GM19467 (cell line): Measurements from ENCODE around the gene ARHGAP5.

Source experiments
- ATAC-seq: cut with Tn5 transposase; IDR thresholded peaks from one replicate; pipeline ENCODE4 v1.9.1; 2021; ENCODE audit warnings: mild to moderate bottlenecking, moderate library complexity; ENCODE audit not compliant: unreplicated experiment

ARHGAP5 gene, protein sequence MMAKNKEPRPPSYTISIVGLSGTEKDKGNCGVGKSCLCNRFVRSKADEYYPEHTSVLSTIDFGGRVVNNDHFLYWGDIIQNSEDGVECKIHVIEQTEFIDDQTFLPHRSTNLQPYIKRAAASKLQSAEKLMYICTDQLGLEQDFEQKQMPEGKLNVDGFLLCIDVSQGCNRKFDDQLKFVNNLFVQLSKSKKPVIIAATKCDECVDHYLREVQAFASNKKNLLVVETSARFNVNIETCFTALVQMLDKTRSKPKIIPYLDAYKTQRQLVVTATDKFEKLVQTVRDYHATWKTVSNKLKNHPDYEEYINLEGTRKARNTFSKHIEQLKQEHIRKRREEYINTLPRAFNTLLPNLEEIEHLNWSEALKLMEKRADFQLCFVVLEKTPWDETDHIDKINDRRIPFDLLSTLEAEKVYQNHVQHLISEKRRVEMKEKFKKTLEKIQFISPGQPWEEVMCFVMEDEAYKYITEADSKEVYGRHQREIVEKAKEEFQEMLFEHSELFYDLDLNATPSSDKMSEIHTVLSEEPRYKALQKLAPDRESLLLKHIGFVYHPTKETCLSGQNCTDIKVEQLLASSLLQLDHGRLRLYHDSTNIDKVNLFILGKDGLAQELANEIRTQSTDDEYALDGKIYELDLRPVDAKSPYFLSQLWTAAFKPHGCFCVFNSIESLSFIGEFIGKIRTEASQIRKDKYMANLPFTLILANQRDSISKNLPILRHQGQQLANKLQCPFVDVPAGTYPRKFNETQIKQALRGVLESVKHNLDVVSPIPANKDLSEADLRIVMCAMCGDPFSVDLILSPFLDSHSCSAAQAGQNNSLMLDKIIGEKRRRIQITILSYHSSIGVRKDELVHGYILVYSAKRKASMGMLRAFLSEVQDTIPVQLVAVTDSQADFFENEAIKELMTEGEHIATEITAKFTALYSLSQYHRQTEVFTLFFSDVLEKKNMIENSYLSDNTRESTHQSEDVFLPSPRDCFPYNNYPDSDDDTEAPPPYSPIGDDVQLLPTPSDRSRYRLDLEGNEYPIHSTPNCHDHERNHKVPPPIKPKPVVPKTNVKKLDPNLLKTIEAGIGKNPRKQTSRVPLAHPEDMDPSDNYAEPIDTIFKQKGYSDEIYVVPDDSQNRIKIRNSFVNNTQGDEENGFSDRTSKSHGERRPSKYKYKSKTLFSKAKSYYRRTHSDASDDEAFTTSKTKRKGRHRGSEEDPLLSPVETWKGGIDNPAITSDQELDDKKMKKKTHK (N-terminal part only)

DNA sequence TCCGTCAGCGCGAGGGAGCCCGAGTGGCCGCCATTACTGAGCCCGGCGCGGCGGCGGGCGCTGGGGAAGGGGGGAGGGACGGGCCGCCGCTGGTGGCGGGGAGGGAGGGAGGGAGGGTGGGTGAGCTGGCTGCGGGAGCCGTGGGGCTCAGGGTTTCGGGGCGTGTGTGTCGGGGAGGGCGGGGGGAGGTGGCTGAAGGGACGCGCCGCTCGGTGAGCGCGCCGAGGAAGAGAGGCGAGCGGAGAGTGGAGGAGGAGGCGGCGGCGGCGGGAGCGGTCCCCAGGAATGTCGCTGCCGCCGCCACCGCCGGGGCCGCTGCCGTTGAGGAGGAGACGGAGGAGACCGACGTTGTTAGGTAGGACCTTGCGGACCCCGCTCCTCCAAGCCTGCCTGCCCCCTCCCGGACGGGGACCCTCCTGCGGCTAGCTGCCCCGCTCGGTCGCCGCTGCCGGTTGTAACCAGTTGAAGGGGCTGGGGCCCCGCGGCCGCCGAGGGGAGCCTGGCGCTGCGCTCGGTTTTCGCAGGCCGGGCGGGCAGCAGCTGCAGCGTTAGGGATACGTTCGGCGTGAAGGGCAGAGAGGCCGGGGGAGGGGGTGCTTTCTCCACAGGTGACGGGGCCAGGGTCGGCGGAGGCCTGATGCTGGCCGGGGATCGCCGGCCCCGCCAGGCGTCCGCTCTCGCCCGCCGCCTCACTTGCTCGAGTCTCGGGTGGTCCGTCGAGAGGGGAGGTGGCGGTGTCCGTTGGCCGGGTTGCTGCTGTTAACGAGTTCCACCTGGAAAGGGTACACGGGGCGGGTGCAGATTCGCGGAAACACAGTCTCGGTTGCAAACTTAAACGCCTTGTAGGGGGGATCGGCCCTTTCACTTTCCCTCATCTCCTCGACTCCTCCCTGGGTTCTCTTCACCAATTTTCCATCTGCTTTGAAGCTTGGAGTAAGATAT is at the start of gene ARHGAP5:
TSS of gene ARHGAP5 (plus strand) at position 224 of the 942 bp plus-strand sequence. CDS start 13,366 bp downstream, outside the sequence.
- peak; percentile 34 for ATAC-seq

DNA sequence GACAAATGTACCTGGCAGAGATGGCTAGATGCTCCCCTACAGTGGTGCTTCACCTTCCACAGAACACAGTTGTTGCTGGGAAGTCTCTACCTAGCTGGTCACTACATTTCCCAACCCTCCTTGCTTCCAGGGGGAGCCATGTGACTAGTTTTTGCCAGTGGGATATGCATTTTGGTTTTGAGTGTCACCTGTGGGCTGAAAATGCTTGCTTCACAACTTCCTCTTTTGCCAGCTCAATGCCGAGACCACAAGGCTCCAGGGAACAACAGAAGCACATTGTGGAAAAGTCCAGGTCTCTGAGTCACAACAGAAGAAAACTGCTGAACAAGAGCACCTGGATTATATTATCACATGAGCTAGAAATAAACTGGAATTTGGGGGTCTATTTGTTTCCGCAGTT is 48.5 kb upstream of the ARHGAP5 start:
- no peak for ATAC-seq

DNA sequence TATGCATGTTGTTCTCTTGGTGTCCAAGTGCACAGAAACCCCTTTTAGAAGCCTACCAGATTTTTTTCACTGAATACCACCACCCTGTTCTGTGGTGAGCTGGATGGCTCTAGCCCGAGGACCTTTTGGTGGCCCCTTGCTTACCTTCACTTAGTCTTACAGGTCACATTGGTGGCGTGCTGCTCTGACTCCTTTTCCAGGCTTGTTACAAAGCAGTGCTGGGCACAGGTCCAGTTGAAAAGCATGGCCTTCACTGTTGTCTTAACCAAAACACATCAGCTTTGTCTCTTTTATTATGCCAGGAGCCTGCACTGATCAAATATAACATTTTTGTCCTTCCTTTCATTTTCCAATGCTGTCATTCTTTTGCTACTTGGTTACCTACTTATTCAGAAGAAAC is 43.6 kb upstream of the ARHGAP5 start:
- ATAC-seq = no peak

DNA sequence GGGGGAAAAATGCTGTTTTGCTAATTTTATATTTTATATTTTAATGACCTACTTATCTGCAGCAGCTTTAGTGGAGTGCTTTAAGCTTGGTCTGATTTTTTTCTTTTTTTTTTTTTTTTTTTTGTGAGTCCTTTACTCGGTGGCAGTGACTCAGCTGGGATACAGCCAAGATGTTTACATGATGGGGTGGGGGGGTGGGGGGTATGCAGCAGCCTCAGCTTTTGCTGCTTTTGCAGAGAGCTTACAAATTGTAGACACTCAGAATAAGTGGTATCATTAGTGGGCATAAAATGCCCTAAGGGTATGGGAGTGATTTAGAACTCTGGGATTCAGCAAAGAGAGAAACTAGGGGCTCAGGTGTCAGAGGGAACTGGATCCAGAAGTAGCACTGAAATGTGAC is 38.2 kb upstream of the ARHGAP5 start:
- ATAC-seq = no peak

DNA sequence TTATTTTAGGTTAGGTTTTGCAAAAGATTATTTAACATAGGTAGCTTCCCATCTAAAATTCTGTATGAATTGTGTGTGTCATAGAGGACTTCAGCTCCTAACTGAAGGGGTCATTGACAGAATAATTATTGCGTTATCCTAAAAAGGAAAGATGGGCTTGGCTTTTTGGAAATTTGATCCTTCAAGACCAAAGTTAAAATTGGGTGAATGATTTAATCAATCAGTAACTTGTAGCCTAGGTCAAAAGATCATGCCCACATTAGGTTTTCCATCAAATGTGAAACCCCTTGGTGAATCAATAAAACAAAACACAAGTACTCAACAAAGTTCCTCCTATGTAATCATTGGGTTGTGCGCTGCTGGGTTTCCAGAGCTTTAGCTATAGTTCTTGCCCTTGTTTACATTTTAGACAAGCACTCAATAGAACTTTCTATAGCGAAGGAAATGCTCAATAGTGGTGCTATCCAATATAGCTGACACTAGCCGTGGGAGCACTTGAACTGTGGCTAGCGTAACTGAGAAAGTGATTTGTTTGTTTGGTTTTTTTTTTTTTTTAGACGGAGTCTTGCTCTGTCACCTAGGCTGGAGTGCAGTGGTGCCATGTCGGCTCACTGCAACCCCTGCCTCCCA is 37.6 kb upstream of the ARHGAP5 start:
- ATAC-seq = no peak

DNA sequence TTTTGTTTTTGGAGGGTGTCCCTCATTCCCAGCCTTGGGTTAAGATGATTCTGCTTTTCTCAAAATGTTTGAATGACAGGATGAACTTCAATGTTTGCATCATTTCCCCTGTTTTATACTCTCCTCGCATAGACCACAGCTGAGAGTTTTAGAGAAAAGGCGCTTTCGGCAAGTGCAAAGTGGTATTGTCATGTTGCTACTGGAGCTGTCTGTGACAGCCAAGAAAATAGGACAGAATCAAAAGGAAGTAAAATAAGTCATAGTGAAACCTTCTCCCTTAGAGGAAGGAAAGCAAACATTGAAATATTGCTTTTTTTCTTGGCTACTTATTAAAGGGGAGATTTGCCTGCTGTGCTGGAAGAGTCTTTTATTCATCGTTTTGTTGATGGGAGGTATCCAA is 33.5 kb upstream of the ARHGAP5 start:
- no peak for ATAC-seq

DNA sequence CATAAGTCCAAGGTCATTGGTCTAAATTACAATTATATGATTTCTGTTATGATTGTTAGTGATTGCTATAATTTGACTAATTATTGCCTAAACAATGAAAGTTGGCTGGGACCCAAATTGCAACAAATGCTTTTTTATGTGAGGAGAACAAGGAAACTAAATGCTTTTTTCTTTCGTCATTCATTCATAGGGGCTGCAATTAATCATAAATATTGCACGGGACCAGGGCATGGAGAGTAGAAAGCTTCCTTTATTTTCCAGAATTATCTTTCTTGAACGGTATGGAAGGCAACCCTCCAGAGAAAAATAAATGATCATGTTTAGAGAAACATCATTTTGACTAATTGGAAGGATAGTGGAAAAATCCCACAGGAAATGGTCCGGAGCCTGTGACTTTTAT is 32.6 kb upstream of the ARHGAP5 start:
- no peak for ATAC-seq

DNA sequence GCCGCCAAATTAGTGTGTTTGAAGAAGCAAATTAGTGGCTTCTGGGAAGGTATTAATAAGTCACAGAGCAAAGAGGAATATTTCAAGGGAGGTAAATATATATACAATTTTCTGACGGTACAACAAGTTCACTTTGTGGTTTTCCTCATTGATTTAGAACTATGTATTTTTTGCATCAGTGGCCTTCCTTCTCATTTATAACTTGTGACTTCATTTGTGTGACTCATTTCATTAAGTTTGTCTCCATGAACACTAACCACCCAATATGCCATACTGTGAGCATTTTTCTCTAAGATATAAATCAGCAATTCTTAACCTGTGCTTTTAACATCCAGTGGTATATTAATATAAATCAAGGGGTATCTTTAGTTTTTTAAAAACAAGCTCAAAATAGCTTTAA is 29.3 kb upstream of the ARHGAP5 start:
- no peak for ATAC-seq

DNA sequence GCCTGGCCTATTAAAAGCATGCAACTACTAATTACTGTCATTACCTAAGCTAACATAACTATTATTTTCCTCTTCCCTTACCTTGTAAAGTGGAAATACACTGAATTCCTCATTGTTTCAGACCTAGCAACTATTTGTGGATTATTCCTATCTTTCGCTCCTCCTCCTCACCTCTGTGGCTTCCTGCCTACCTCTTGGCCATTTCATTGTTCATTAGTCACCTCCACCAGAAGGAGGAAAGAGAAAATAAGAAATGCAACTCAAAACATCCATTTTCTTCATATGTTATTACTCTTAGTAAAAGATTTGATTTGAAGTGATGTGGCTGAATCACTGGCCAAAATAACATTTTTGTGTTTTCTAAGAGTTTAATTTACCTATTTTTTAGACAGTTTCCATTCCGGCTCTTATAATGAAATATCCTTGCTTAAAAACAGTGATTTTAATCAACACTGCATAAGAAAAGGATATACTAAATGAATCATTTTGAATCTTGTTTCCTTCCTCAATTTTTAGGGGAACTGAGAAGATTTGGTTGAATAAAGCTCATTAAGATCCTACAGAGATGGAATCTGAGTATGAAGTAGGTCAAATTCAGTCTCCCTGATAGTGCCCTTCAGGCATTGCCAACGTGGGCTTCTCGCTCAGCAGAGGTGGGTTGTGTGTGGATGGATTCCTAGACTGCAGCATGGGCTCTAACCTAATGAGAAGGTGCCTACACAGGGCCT is 27.6 kb upstream of the ARHGAP5 start:
- ATAC-seq = no peak

DNA sequence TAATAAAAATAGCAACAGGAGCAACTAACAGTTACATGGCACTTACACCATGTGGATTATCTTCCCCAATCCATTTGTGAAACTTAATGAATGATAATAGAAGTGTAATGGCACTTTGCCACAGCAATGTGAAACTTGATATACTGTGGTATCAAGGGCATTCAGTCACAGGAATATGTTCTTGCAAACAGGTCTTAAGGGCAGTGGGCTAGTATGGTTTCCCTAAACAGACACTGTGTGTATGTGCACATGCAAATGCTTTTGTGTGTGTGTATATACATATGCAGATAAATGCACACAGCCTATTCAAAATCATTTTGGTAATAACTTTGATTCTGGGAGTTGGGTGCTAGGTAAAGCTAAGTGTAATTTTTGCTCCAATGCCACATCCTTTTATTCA is 26.2 kb upstream of the ARHGAP5 start:
- no peak for ATAC-seq

DNA sequence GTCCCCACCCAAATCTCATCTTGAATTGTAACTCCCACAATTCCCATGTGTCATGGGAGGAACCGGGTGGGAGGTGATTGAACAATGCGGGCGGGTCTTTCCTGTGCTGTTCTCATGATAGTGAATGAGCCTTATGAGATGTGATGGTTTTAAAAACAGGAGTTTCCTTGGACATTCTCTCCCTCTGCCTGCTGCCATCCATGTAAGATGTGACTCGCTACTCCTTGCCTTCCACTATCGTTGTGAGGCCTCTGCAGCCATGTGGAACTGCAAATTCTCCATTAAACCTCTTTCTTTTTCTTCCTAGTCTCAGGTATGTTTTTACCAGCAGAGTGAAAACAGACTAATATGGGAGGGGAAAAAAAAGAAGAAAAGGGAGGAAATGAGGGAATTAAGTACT is 22.6 kb upstream of the ARHGAP5 start:
- ATAC-seq = no peak

DNA sequence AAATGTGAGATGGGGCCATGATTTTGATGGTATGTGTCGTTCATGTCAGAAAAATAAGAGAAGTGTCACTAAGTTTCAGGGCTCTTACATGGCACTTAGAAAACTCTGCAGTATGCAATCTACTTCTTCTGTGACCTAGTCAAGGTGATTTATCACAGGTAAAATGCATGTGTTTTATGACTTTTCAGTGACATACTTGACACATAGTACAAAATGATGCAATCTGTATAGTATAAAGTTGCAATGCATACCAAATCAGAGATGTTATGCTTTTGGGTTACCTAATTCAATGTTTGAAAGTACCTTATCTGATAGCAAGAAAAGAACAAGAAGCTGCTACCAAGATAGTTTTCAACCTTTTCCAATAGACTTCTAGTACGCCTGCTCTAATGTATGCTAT is 21.9 kb upstream of the ARHGAP5 start:
- ATAC-seq = no peak

DNA sequence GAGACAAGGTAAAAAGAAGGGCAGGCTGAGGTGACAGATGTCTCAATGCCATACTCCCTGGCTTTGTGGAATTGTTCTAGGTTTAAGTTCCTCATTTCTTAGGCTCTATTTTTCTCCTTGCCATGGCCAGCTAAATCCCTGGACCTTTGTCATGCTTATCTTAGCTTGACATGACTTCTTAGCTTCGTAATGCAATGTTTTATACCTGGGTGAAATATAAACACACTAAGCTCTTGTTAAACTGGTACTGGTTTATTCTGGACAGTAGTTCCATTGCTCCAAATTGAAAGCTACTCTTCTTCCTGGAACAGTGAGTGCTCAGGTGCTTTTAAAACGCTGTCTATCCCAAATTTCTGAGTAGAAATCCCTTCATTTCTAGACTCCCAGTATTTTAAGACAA is 17.4 kb upstream of the ARHGAP5 start:
- no peak for ATAC-seq

DNA sequence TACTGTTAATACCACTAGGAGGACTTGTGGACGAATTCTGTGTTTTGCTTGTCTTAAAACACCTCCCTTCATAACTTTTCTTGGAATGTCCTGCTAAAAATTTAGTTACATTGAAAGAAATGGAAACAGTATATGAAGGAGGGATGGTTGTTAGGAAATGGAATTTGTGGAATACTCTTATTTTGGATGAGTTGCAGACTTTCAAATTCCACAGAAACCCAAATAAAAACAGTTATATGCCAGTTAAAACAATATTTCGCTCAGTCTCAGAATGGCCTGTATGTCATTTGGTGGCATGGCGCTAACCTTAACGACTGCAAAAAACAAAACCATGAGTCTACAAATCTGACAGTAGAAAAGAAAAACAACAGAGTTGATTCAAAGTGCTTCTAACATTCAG is 12.2 kb upstream of the ARHGAP5 start:
- ATAC-seq = no peak

DNA sequence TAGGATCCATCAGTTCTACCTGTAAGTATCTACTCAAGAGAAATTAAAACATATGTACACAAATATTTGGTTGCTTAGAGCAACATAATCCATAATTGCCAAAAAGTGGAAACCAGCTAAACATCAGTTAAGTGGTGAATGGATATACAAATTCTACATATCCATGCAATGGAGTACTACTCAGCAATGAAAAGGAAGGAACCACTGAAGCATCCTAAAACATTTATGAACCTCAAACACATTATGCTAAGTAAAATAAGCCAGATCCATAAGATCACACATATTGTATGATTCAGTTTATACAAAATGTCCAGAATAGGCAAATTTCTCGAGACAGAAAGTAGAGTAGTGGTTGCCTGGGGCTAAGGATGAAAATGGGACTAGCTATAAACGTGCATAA is 8.4 kb upstream of the ARHGAP5 start:
- ATAC-seq = no peak

DNA sequence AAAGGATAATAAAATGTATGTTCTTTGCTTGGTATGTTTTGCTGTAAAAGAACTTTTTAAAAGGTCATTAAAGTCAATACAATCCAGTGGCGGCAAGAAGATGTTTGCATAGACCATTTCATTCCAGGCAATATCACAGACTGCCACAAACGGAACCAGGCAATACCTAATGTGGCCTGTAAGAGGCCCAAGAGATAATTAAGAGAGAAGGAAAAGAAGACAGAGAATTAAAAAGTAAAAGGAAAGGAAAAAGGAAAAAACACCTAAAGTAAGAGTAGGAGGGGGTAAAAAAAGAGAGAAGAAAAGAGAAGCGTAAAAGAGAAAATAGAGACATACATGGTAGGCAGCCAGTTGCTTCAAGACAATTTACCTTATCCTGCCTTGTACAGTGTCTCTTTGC is 6.8 kb upstream of the ARHGAP5 start:
- no peak for ATAC-seq

DNA sequence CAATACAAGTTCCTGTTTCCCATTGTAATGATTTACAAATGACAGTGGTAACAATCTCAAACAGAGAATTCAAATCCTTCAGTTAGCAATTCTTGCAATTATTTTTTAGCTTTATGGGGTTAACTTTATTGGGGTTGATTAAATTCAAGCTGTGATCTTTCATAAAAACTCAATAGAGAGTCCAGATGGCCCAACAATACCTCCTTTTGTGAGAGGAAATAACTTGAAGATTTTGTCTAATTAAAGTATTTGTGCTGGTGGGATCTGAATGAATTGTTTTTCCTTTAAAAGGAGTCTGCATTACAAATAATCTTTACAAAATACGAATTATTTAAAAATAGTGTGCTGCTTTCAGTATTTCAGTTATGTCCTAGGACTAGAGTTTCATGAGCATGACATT is 4.4 kb upstream of the ARHGAP5 start:
- ATAC-seq = no peak

DNA sequence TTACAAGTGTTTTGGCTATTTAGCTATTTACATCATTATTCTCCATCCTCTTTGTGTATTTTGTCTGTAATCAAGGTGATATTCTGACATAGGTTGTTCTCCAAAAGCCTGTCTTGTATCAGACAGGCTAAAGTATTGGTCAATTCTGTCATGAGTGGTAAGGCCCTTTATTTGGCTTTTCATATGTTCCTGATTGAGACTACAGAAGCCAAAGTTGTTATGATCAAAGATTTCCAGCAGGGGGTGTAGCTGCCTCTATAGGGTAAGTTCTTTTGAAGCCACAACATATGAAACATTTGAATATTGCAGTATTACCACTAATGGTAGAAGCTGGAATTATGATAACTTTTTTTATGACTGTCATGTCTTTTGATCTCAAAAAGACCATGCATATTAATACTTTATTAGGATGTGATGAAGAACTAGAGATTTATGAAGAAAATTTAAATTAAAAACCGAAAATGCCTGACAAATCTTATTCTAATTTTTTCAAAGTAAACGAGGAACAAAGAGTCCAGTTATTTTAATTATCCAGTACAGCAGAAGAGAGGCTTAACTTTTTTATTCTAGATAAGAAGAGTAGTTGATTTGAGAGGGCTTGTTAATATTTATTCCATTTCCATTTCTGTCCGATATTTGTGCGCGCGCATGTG is 3.4 kb upstream of the ARHGAP5 start:
- peak; percentile 23 for ATAC-seq
